ENCODE results near the gene ZC3H10. TPM values are rescaled to one million over a fixed set of nuclear protein-coding genes. Genes with fewer than 3 reads are reported as not detected.

The ZC3H10 gene
- total and polyA plus RNA-seq, 2 of the 13 experiments (the other 11 are each of a cell fraction or from before 2014, with no cell fraction given): 0.70 to 2.3 TPM

DNA sequence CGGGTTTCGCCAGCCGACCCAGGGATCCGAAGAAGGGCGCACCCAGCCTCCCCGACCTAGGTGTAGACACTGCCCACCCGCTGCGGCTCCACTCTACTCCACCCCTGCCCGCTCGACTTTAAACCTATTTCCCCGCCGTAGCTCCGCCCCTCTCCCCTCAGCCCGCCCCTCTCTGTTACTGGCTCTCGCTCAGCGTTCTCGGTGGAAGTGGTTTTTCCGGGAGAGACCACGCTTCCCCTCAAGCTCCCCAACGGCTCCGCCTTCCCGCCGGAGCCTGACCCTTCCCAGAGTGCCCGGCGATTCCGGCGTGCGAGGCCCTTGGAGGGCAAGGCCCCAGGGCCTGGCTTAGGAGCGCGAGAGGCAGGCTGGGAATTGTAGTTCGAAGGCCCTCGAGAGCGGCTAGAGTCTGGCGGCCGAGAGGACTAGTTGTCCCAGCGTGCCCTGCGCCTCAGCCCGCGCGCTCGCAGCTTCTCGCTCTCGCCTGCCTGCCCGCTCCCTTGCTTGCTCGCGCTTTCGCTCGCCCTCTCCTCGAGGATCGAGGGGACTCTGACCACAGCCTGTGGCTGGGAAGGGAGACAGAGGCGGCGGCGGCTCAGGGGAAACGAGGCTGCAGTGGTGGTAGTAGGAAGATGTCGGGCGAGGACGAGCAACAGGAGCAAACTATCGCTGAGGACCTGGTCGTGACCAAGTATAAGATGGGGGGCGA lies 13.8 kb upstream of the ZC3H10 start, which contains the start of gene PA2G4 (continued):
- no peak for TF ChIP-seq ZBTB40 (IDR thresholded peaks at IDR 0.05)
- TF ChIP-seq ZBTB40 (CRISPR knock-in tag; IDR thresholded peaks at IDR 0.05): peak; percentile 79
- TF ChIP-seq ZNF275 (CRISPR knock-in tag; IDR thresholded peaks at IDR 0.05; ENCODE audit: borderline replicate concordance): peak; percentile 92
- peak in 1 of 2 experiments; percentile 59; a peak in 1 of 4 replicates for TF ChIP-seq NR2F1 (CRISPR knock-in tag; IDR thresholded peaks at IDR 0.05)
- TF ChIP-seq, protein P1, sequence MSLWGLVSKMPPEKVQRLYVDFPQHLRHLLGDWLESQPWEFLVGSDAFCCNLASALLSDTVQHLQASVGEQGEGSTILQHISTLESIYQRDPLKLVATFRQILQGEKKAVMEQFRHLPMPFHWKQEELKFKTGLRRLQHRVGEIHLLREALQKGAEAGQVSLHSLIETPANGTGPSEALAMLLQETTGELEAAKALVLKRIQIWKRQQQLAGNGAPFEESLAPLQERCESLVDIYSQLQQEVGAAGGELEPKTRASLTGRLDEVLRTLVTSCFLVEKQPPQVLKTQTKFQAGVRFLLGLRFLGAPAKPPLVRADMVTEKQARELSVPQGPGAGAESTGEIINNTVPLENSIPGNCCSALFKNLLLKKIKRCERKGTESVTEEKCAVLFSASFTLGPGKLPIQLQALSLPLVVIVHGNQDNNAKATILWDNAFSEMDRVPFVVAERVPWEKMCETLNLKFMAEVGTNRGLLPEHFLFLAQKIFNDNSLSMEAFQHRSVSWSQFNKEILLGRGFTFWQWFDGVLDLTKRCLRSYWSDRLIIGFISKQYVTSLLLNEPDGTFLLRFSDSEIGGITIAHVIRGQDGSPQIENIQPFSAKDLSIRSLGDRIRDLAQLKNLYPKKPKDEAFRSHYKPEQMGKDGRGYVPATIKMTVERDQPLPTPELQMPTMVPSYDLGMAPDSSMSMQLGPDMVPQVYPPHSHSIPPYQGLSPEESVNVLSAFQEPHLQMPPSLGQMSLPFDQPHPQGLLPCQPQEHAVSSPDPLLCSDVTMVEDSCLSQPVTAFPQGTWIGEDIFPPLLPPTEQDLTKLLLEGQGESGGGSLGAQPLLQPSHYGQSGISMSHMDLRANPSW (CRISPR knock-in tag; IDR thresholded peaks at IDR 0.05; ENCODE audit: borderline replicate concordance): no peak; the same call in 1 of the 2 replicates
- peak; percentile 92 for TF ChIP-seq ARID4A (CRISPR knock-in tag; IDR thresholded peaks at IDR 0.05; ENCODE audit: borderline replicate concordance)
- peak; percentile 69 for TF ChIP-seq ZEB1 (IDR thresholded peaks at IDR 0.05; ENCODE audit: insufficient replicate concordance, low read depth)
- TF ChIP-seq MXD3 (CRISPR knock-in tag; IDR thresholded peaks at IDR 0.05): peak; percentile 83; the same call in 1 of the 2 replicates
- TF ChIP-seq HNRNPK (IDR thresholded peaks at IDR 0.05; ENCODE audit: low read depth, low read length, poor library complexity, severe bottlenecking): peak; percentile 76

All from HepG2 (cell line).